Measurements from ENCODE around the gene MAP2K2.

GRCh38 chr19:4043401-4043800, 80.5 kb downstream of the MAP2K2 start:
- TF ChIP-seq CTCF (IDR thresholded peaks at IDR 0.05) (no peak), POLR2A (IDR thresholded peaks at IDR 0.05) (no peak)
